Fibroblast of skin of left biceps (primary cell): Measurements from ENCODE around the gene B4GALT6.

Source experiments
- DNase-seq, 2 experiments: peaks; one replicate each; pipeline ENCODE4 v3.0.0-alpha.2; 2013; ENCODE audit warnings: low read depth in 2 of 2

Gene B4GALT6

DNA sequence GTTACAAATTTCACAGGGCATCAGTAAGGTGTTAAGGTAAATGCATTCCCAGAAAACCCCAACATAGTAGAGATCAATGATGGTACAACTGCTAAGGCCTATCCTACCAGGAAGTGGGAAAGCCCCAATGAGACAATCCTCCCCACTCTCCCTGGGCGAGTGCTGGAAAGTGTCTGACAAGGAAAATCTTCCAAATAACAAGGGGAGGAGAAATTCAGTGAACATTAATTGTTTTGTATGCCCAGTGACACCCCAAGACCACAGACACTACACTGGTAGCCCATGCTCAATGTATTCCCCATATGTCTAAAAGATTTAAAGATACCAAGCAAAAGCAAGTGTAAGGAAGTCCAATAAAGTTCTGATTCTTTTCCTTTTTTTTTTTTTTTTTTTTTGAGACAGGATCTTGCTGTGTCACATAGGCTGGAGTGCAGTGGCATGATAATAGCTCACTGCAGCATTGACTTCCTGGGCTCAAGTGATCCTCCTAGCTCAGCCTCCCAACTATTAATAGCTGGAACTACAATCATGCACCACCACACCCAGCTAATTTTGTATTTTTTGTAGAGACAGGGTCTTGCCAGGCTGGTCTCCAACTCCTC is 24.7 kb downstream of the B4GALT6 start:
- no peak for DNase-seq

DNA sequence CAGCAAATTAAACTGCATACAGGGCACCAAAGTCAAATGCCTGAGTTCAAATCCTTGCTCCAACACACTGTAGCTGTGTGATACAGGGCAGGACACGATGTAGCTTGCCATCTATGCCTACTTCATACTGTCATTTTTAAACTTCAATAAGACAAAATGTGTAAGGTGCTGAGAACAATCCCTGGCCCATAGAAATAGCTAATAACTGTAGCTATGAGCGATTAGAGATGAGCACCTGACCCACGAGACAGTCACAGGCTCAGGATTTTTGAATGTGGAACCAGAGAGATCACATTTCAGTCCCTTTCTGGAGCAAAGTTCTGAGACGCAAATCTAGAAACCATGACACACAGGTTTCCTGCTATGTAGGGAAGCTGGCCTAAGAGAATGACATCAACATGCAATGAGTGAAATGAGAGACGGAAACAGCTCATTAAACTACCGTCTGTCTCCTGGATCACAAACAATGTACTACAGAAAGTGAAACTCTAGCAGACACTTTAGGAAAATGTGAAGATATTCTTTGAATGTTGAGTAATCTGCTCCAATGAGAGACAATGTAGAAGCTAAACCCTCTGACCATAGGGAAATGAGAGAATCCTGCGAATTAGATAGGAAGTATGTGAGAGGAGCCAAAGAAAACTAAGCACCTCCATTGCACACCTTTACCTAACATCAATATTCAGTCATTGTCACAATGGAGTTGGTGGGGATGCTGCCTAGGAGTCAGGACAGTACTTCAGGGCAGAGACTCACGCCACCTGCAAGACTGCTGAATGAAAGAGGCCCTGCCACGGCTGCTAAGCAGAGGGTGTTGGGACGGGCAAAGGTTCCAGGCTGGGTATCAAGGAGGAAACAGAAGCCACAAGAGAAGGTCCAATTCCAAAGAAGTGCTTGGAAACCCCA is 25.5 kb downstream of the B4GALT6 start:
- no peak for DNase-seq

GRCh38 chr18:31657823-31658669 is 26.3 kb downstream of the B4GALT6 start:
- no peak for DNase-seq

DNA sequence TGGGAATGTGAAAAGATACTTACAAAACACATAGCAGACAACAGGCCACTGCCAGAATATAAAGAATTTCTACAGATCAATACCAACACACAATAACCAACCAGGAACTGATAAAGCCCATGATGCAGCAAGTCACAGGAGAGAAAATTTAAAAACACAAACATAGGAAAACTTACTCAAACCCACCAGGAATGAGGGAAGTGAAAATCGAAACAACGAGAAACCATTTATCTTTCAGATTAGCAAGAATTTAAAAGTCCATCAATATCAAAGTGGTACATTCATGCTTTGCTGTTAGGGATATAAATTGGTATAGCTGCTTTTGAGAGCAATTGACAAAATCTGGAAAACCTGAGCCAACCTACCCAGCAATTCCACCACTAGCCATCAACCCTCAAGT is 27.6 kb downstream of the B4GALT6 start:
- no peak for DNase-seq

GRCh38 chr18:31655354-31655753 is 29.0 kb downstream of the B4GALT6 start:
- DNase-seq, result no peak

DNA sequence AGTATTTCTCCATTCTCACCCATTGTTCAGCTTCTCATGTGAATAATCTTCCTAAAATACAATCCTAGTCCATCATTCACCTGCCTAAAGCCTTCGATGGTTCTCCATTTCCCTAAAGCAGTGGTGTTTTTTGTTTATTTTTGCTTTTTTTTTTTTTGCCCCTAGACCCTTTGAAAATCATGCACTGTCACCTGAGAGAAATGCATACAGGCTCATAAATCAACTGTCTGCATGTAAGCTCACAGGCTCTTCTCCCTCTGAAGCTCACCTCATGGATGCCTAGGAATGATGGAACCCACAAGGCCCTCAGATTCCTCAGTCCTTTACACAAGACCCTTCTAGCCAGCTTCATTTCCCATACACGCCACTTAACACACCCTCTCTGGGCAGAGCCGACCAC is 31.5 kb downstream of the B4GALT6 start:
- DNase-seq, result no peak

GRCh38 chr18:31652357-31652756 is 32.0 kb downstream of the B4GALT6 start:
- no peak for DNase-seq

DNA sequence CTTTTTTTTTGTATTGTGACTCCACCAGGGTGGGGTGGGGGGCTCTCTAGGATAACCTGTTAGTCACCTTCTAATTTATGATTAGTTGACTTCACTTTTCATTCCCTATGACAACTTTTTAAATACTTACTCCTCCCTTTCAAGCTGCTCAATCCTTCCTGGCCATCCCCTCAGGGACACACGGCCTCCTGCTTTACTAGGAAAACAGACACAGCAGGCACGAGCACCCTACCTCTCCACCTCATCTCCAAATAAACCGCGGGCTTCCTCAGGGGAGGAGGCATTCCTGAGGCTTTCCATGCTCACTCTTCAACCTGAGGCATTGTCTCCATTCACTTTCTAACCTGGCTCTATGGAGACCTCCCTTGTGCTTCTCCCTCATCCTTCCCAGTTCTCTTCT is 33.0 kb downstream of the B4GALT6 start:
- DNase-seq, result no peak

DNA sequence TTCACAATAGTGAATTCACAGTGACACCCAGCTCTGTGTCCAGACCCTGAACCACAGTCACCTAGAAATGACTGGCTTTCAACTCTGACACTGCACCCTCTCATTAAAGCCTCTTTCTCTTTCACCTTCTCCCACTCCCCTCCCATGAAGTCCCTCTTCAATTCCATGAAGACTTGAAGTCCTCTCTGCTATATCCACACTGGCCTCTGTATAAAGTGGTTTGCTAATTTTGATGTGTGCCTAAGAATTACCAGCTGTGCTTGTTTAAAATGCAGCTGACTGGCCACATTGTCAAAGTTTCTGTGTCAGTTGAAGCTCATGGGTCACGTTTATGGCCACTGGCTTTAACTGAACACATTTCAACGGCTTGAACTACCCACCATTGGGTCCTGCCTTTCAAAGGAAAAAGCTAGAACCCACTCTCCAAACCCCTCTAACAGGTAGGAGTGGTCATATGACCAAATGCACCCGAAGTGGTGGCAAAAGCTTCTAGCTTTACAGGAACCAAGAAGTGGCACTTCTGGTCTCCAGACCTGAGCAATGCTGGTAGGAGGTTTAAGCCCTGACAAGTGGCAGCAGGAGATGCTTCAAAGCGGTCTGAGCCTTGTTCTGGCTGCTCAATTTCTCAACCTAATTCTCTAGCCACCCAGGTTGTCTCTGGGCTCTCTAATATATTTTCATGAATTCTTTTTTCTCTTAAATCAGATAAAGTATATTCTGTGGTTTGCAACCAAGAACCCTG is 34.2 kb downstream of the B4GALT6 start:
- no peak for DNase-seq

GRCh38 chr18:31649449-31649848 is 34.9 kb downstream of the B4GALT6 start:
- no peak for DNase-seq

- no peak for DNase-seq
Measured at GRCh38 chr18:31648966-31649429, 35.4 kb downstream of the B4GALT6 start.

GRCh38 chr18:31648458-31648857 is 35.9 kb downstream of the B4GALT6 start:
- no peak for DNase-seq

GRCh38 chr18:31647127-31647753 is 37.1 kb downstream of the B4GALT6 start:
- no peak for DNase-seq

GRCh38 chr18:31646332-31647126 is 37.9 kb downstream of the B4GALT6 start:
- DNase-seq, result no peak

- DNase-seq, result no peak
Measured at GRCh38 chr18:31645411-31645810, 39.0 kb downstream of the B4GALT6 start.

DNA sequence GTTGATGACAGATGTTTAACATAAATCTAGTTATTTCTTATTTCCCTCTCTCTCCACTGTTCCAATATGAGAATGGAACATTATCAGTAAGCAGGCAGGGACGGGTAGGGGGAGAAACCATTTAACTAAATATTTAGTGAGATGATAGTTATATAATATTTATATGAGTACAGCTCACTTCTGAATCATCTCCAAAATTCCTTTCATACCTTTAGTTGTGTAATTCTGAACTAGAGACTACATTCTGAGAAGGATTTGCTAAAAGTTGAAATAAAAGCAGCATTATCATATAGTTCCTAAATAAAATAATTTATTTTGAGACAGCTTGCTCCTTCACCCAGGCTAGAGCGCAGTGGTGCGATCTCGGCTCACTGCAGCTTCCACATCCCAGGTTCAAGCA is 41.4 kb downstream of the B4GALT6 start:
- DNase-seq, result peak in 1 of 2 experiments; percentile 17

- no peak for DNase-seq
Measured at GRCh38 chr18:31637445-31637844, 46.9 kb downstream of the B4GALT6 start.

DNA sequence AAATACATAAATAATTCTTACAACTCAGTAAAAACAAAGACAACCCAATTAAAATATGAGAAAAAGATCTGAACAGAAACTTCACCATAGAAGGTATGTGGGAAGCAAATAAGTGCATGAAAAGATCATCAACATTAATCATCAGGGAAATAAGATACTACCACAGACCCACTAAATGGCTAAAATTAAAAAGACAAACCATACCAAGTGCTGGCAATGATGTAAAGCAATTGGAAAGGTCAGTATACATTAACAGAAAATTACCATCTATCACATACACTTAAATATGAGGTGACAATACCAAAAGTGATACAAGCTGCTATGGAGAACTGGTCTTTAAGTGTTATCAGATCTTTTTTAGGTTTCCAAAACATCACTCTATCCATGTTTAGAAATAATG is 48.0 kb downstream of the B4GALT6 start:
- no peak for DNase-seq

DNA sequence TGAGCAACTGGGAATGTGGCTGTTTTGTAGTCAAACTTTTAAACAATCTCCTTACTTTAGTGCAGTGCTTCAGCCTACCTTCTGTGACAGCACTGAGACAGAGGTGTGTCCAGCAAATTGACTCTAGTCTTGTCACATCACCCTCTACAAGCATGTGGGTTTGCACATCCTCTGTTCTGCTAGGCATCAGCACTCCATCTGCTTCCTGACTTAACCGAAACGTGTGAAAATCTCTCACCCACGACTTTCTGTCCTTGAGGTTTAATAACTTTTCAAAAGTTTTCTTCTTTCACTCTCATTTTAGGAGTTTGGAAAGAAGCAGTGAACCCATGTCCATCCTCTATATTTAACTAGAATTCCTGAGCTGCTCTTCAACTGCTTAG is 50.1 kb downstream of the B4GALT6 start:
- no peak for DNase-seq
